GM23338 (cell line): ENCODE measurements around the gene BICDL2. TPM values are rescaled to one million over a fixed set of nuclear protein-coding genes. Genes with fewer than 3 reads are reported as not detected.
A peak's percentile ranks its signal among the peaks of the same experiment; 100 is the strongest.

Source experiments
- ATAC-seq: fragments of 200-7000 bp; cut with Tn5 transposase; 3 replicates; pipeline ENCODE4 v1.9.1; 2020
- DNase-seq: peaks from one replicate; pipeline ENCODE4 v3.0.0-alpha.2; 2015; ENCODE audit warnings: low spot score
- H2AFZ ChIP-seq: fragments of 200-600 bp; sonication (generic); 2 replicates; pipeline ENCODE4 v1.8.0; 2016; ENCODE audit warnings: antibody characterized with exemption, mild to moderate bottlenecking, moderate library complexity
- H3F3A ChIP-seq: fragments of 200-600 bp; sonication (generic); replicated peaks from 2 replicates; pipeline ENCODE4 v1.8.0; 2017; ENCODE audit warnings: antibody characterized with exemption, mixed run types, low read depth
- H3K27ac ChIP-seq: fragments of 200-600 bp; sonication (generic); 2 replicates; pipeline ENCODE4 v1.6.1; 2016; ENCODE audit warnings: low read depth
- H3K27me3 ChIP-seq: fragments of 200-600 bp; sonication (generic); 2 replicates; pipeline ENCODE4 v1.8.0; 2016; ENCODE audit warnings: mild to moderate bottlenecking, mixed run types, moderate library complexity; ENCODE audit not compliant: insufficient read depth
- H3K36me3 ChIP-seq: fragments of 200-600 bp; sonication (generic); 2 replicates; pipeline ENCODE4 v1.8.0; 2016; ENCODE audit warnings: mild to moderate bottlenecking; ENCODE audit not compliant: insufficient read depth
- H3K4me1 ChIP-seq: fragments of 200-600 bp; sonication (generic); 2 replicates; pipeline ENCODE4 v1.8.0; 2016; ENCODE audit warnings: mild to moderate bottlenecking, moderate library complexity; ENCODE audit not compliant: insufficient read depth
- H3K4me2 ChIP-seq: fragments of 200-600 bp; sonication (generic); 2 replicates; pipeline ENCODE4 v1.7.1; 2017; ENCODE audit warnings: mixed run types
- H3K4me3 ChIP-seq: fragments of 200-600 bp; sonication (generic); 2 replicates; pipeline ENCODE4 v1.6.1; 2016; ENCODE audit warnings: mixed run types
- H3K79me2 ChIP-seq: fragments of 200-600 bp; sonication (generic); replicated peaks from 2 replicates; pipeline ENCODE4 v1.8.0; 2017; ENCODE audit warnings: mild to moderate bottlenecking; ENCODE audit not compliant: insufficient read depth
- H3K9me2 ChIP-seq: fragments of 200-600 bp; sonication (generic); 2 replicates; pipeline ENCODE4 v1.8.0; 2017; ENCODE audit not compliant: insufficient read depth
- H4K20me1 ChIP-seq: fragments of 200-600 bp; sonication (generic); replicated peaks from 2 replicates; pipeline ENCODE4 v1.8.0; 2017; ENCODE audit warnings: mild to moderate bottlenecking; ENCODE audit not compliant: insufficient read depth
- H3K27ac Mint-ChIP-seq: 2 replicates; pipeline ENCODE4 v1.8.0; 2020; ENCODE audit warnings: inconsistent platforms, mild to moderate bottlenecking, moderate library complexity, mixed read lengths
- H3K27me3 Mint-ChIP-seq: 3 replicates; pipeline ENCODE4 v1.8.0; 2022; ENCODE audit warnings: low read depth, mild to moderate bottlenecking, moderate library complexity, mixed read lengths, inconsistent platforms; ENCODE audit not compliant: insufficient read depth, poor library complexity
- H3K36me3 Mint-ChIP-seq: 3 replicates; pipeline ENCODE4 v1.8.0; 2021; ENCODE audit warnings: low read depth, mild to moderate bottlenecking, inconsistent platforms, moderate library complexity, mixed read lengths
- H3K4me1 Mint-ChIP-seq: 3 replicates; pipeline ENCODE4 v1.8.0; 2020; ENCODE audit warnings: mild to moderate bottlenecking, inconsistent platforms, mixed read lengths
- H3K4me3 Mint-ChIP-seq: 3 replicates; pipeline ENCODE4 v1.8.0; 2021; ENCODE audit warnings: moderate library complexity, mild to moderate bottlenecking, inconsistent platforms, mixed read lengths
- H3K9me3 Mint-ChIP-seq: 3 replicates; pipeline ENCODE4 v1.8.0; 2020; ENCODE audit warnings: moderate library complexity, mild to moderate bottlenecking, inconsistent platforms, mixed read lengths
- CREB1 ChIP-seq: fragments of 250-450 bp; sonication (Bioruptor Pico); IDR thresholded peaks from 2 replicates; pipeline ENCODE4 v1.5.0; 2020; ENCODE audit warnings: low read depth, mild to moderate bottlenecking, moderate library complexity
- CTCF ChIP-seq, 2 experiments: fragments of 200-600 bp in 1 of 2; sonication (generic) in 1 of 2; conservative IDR thresholded peaks; 2 replicates each; pipeline versions ENCODE4 v1.5.1 to v1.6.1; 2016 to 2017; ENCODE audit warnings: antibody characterized with exemption in 2 of 2, low read depth in 2 of 2, mild to moderate bottlenecking in 2 of 2, moderate library complexity in 1 of 2
- ETS1 ChIP-seq: IDR thresholded peaks from 2 replicates; pipeline ENCODE4 v1.6.1; 2016; ENCODE audit warnings: antibody characterized with exemption
- EZH2 ChIP-seq: fragments of 200-600 bp; sonication (generic); IDR thresholded peaks from one replicate; pipeline ENCODE4 v1.8.0; 2017; ENCODE audit warnings: antibody characterized with exemption, mild to moderate bottlenecking, low read depth; ENCODE audit not compliant: unreplicated experiment
- EZH2phosphoT487 ChIP-seq: fragments of 200-600 bp; sonication (generic); IDR thresholded peaks from one replicate; pipeline ENCODE4 v1.8.1; 2018; ENCODE audit warnings: antibody characterized with exemption; ENCODE audit not compliant: unreplicated experiment
- JUNB ChIP-seq: IDR thresholded peaks from one replicate; pipeline ENCODE4 v1.6.1; 2016; ENCODE audit warnings: antibody characterized with exemption; ENCODE audit not compliant: unreplicated experiment
- NANOG ChIP-seq: IDR thresholded peaks from 2 replicates; pipeline ENCODE4 v1.6.1; 2016; ENCODE audit warnings: antibody characterized with exemption, borderline replicate concordance
- POLR2AphosphoS5 ChIP-seq: IDR thresholded peaks from 2 replicates; pipeline ENCODE4 v1.6.1; 2016; ENCODE audit warnings: antibody characterized with exemption, low read depth
- REST ChIP-seq: IDR thresholded peaks from one replicate; pipeline ENCODE4 v1.6.1; 2018; ENCODE audit warnings: antibody characterized with exemption; ENCODE audit not compliant: unreplicated experiment
- STAT1 ChIP-seq: IDR thresholded peaks from one replicate; pipeline ENCODE4 v1.6.1; 2016; ENCODE audit warnings: antibody characterized with exemption; ENCODE audit not compliant: unreplicated experiment
- ZNF114 ChIP-seq: fragments of 250-450 bp; sonication (Bioruptor Pico); IDR thresholded peaks from 2 replicates; pipeline ENCODE4 v1.5.0; 2020; ENCODE audit warnings: mild to moderate bottlenecking, moderate library complexity
- ZNF331 ChIP-seq: fragments of 250-450 bp; sonication (Bioruptor Pico); IDR thresholded peaks from 2 replicates; pipeline ENCODE4 v1.5.0; 2020; ENCODE audit warnings: low read depth, mild to moderate bottlenecking, moderate library complexity
- ZNF462 ChIP-seq: fragments of 250-450 bp; sonication (Bioruptor Pico); IDR thresholded peaks from 2 replicates; pipeline ENCODE4 v1.5.0; 2020; ENCODE audit warnings: mild to moderate bottlenecking, moderate library complexity
- polyA plus RNA-seq: library from polyadenylated mRNA; unstranded; fragments of >200 nt; fragmentation: Nextera tagmentation; extraction: Ambion mirVana; gene quantifications from 2 replicates; pipeline ENCODE4 v1.2.1, GENCODE V29; 2016
- total RNA-seq: library from RNA; depleted of rRNA; stranded (reverse); fragments of >200 nt; shearing (Covaris generic); gene quantifications from 2 replicates; pipeline ENCODE4 v1.2.3, GENCODE V29; 2014

BICDL2 gene
- total and polyA plus RNA-seq, 2 experiments from 2014 or later, result 12.7 to 18.4 TPM

- H3K27ac Mint-ChIP-seq, result no peak within 1 kb of the TSS
- Histone ChIP-seq H3K9me2 (no peaks in the 10 kb centered on the region), H3K27me3 (0 out of 2 replicates have a peak, but pooled peaks cover 4% of the 10 kb centered on the region), H3K36me3 (no peaks in the 10 kb centered on the region), H4K20me1 (no peaks in the 10 kb centered on the region), H3K79me2 (no peaks in the 10 kb centered on the region), H2AFZ (peak within 1 kb of the TSS; percentile 76; the same call in 1 of the 2 replicates), H3F3A (peaks cover 4% of the 10 kb centered on the region; the same call in 1 of the 2 replicates), H3K4me3 (no peak within 1 kb of the TSS), H3K4me2 (no peak within 1 kb of the TSS), H3K27ac (no peak within 1 kb of the TSS), H3K4me1 (peaks cover 6% of the 10 kb centered on the region)
- no peaks in the 10 kb centered on the region; the same call in 2 of the 3 replicates for H3K9me3 Mint-ChIP-seq
- no peak within 1 kb of the TSS; the same call in 2 of the 3 replicates for H3K4me3 Mint-ChIP-seq
- ATAC-seq (peak; percentile 16), DNase-seq (no peak)
- peaks cover 24% of the 10 kb centered on the region for H3K4me1 Mint-ChIP-seq
- TF ChIP-seq EZH2phosphoT487 (no peak), NANOG (no peak), ZNF331 (CRISPR knock-in tag) (no peak), STAT1 (no peak), ETS1 (no peak), JUNB (no peak), ZNF462 (CRISPR knock-in tag) (no peak), POLR2AphosphoS5 (no peak), ZNF114 (CRISPR knock-in tag) (no peak), CREB1 (CRISPR knock-in tag) (no peak), EZH2 (no peak), REST (no peak), CTCF (conservative IDR thresholded peaks at IDR 0.05; ENCODE audit: low read depth in 2 of 2) (no peak)
- H3K36me3 Mint-ChIP-seq, result no peaks in the 10 kb centered on the region; the same call in 2 of the 3 replicates
- H3K27me3 Mint-ChIP-seq, result peaks cover 25% of the 10 kb centered on the region
Measured at GRCh38 chr16:3065069-3065741, 28.5 kb upstream of the BICDL2 start, which contains the start of gene IL32. IL32 (plus strand) TSS chr16:3065640; CDS start chr16:3065812, 172 bp downstream.
